Measurements from ENCODE around the gene KEL.

The KEL gene

DNA sequence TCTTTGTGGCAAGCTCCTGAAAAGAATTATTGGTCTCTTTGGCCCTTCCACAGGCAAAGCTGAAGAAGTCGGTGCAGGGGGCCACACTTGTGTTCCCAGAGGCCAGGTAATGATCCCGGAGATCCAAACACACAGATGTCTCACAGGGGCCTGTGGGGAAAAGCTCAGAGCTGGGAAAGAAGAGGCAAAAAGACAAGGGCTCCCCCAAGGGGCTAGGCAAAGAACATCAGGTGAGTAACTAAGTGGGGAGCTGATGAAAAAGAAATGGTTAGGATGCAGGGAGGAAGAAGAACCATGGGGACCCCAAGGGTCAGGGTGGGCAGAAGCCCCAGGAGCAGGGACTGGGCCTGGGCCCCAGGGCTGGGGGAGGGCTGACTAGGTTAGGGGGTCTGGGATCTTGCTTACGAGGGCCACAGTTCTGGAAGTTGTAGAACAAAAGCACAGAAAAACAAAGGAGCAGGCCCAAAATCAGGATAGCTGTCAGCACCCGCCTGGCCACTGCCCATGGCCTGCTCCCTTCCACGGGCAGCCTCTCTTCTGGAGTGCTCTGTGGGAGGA, 1.1 kb downstream of the KEL start:
- DNase-seq (ENCODE audit: low spot score) = no peak

DNA sequence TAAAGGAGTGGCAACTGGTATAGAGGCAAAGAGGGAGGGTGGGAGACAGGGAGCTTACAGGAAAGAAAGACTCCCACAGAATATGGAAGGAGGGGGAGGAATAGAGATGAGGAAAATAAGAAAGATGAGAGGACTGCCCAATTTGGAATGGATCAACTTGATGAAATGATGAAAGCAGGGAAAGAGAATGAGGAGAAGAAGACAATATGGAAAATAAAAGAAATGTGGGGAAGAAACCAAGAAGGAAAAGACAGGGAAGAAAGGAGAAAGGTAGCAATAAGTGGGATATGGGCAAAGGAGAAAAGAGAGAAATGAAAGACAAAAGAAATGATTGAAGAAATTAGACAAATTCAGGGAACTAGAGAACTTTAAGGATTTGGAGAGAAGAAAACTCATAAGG, 3.0 kb downstream of the KEL start:
- DNase-seq (ENCODE audit: low spot score) = no peak

DNA sequence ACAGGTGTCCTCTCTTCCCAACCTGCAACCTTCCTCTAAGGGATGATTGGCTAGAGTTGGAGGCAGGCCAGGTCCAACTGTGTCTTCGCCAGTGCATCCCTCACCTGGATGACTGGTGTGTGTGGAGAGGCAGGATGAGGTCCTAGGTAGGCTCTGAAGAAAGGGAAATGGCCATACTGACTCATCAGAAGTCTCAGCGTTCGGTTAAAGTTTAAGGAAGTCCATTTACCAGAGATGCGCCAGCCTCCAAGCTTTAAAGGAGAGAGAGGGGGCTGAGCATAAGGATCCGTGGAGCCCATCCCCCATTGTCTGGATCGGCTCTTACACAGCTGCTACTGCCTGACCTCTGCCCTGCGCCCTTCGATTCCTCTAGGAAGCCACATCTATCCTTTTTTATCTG, 4.4 kb downstream of the KEL start:
- DNase-seq (ENCODE audit: low spot score) = no peak

DNA sequence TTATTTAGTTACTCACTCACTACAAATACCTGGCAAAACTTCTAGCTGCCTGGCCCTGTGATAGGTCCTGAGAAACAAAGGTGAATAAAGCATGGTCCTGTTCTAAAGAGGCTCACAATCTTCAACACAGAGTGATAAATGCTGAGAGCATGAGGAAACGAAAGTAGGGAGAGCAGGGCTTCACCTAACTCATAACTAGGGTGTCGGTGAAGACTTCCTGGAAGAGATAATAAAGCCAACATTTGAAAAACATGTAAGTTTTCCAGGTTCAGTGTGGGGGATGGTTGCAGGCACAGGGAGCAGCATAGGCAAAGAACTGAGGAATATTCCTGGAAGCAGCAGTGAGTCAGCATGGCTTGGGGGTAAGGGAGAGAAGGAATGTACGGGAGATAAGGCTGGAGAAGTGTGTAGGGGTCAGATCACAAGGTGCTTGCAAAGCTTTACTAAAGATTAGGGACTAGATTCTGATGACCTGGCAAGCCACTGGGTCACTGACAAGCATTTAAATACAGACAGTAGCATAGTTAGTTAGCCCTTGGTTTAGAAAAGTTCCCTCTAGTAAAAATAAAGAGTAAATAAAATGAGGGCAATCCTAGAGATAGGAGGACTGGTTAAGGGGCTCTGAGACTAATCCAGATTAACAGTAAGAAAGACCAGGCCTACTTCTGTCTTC, 5.1 kb downstream of the KEL start:
- DNase-seq (ENCODE audit: low spot score) = no peak

DNA sequence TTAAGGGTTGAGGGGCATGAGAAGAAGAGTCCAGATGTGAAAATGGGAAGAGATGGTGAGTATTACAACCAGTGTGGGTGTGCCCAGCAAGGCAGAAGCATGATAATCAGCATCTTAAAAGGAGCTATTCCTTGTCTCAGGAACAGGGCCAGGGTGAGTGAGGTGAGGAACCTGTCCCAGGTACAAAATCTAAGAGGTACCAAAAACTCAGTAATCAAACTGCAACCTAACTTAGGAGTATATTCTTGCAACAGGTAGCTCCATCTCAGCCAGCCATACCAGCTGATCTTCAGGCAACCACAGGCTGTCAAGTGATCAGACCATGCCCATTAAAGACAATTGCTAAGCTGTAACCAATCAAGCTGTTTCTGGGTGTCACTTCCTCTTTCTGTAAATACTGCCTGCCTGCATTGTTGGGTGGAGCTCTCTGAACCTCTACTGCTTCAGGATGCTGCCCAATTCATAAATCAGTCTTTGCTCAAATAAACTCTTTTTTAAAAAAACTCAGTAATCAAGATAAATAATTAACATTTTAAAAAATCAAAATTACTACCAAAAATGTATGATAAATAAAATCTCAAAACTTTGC, 7.4 kb downstream of the KEL start:
- DNase-seq (ENCODE audit: low spot score) = no peak

DNA sequence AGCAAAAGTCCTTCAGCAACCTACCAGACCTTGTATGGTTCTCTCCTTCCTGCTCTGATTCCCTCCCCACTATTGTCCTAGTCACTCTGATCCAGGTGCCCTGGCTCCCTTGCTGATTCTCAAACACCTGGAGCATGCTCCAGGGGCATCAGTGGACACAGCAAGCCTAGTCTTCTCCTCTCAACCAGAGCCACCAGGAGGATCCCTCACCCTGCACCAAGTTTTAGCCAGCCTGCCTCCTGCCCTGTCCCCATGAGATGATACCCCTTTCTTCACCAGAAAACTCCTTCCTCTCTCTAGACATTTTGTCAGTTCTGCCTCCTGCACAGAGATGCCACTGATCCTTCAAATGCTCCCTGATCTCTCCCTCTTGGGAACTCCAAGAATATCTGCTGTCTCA, 11.9 kb downstream of the KEL start:
- no peak for DNase-seq (ENCODE audit: low spot score)

DNA sequence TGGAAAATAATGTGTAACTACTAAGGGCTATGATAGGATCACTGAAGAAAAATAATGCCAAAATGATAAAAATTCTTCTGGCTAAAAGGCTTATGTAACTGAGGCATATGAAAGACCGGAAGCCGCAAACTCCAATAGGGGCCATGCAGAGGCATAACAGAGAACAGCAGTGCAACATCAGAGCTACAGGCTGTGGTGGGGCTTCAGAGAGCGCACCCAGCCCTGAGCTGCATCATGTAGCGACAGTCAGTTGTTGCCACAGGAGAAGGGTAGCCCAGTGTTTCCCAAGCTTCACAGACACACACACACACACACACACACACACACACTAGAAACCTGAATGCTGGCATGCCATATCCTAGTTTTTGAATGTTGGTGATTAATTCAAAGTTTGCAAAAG, 13.6 kb downstream of the KEL start:
- no peak for DNase-seq (ENCODE audit: low spot score)

DNA sequence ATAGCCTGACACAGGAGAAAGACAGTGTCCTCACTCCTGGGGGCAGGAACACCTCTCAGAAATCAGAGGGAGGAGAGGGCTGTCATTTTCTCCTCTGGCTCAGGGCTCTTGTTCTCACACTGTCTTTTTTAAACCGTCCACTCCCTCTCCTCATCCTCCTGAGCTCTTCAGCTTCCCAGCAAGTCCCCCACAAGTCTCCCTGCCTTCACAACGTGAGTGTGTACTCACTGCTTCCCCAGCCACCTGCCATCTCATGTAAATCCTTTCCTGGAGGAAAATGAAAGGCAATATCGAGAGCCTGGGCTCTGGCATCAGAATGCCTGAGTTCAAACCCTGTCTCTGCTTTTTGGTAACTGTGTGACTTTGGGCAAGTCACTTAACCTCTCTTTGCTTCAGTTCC, 17.2 kb downstream of the KEL start:
- DNase-seq (ENCODE audit: low spot score) = no peak

DNA sequence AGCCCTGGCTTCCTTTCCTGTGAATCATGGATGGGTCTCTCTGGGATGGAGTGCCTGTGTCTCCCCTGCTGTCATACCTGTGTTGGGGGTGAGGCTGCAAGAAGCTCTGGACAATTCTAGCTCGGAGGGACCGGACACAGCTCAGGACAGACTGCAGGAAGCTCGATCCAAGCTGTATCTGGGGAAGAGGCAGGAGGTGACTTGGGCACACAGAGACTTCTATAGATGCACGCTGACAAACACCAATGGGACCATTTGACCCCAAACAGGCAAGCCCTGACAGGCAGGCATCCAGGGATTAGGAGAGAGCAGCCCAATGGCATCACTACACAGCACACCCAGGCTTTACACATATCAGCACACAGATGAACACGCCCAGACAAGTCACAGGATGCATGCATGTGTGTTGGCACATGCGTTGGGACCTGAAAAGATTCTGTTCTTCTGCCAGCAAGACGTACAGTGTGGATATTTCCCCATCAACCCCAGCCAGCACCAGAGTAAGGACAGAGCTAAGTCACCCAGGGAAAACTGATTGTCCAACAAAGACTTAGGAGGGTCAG, 18.4 kb downstream of the KEL start:
- no peak for DNase-seq (ENCODE audit: low spot score)

DNA sequence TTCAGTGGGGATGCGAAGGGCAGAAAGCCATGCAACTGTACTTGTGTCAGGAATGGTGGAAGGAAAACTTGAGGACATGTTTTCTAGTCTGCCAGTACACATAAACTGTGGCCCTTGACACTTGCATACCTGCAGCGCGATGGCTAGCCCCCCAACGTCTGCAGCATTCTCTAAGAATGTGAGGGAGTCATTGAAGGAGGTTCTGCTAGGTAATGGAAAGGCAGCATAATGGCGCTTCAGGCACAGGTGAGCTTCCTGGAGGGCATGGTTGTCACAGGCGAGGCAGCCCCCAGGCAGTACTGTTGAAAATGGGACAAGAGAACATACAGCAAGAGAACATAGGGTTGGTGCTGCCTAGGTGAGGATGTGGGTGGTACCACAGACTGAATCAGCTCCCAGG, 19.4 kb downstream of the KEL start:
- DNase-seq (ENCODE audit: low spot score) = no peak

DNA sequence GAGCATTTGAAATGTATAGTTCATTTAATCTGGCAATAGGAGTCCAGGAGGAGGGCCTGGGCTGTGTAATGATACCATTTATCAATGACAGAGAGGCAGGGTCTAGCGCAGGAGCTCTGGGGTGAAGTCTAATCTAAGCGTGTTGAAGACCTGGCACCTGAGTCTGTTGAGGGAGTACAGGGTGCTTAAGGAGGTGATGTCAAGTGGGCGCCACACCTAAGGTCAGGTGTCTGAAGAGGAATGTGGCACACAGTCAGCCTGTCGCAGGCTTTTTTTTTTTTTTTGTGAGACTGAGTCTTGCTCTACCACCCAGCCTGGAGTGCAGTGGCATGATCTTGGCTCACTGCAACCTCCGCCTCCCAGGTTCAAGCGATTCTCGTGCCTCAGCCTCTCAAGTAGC, 20.6 kb downstream of the KEL start:
- DNase-seq (ENCODE audit: low spot score) = no peak

DNA sequence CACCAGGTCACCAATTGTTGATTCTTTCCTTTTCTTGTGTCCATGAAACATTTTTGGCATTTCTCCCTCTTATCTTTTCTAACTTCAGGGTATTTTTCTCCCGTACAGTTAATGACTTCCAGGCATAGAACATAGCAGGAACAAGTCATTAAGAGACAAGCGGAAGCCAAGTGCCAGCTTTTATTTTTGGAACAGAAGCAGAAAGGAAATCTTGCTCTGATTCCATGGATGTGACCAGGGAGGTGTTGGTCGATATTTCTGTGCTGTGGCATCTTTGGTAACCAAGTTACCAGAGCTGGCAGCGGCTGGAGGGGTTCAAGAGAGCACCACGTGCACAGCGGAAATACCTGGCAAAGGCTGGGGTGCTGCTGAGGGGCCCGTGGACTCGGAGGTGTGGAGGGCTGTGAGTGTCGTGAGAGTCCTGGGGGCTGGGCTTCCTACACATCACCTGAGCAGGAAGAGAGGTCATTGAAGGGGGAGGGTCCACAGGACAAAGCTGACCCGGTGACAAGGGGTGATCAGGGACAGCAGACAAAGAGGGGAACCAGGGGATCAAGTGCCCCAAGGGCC, 21.1 kb downstream of the KEL start:
- no peak for DNase-seq (ENCODE audit: low spot score)

DNA sequence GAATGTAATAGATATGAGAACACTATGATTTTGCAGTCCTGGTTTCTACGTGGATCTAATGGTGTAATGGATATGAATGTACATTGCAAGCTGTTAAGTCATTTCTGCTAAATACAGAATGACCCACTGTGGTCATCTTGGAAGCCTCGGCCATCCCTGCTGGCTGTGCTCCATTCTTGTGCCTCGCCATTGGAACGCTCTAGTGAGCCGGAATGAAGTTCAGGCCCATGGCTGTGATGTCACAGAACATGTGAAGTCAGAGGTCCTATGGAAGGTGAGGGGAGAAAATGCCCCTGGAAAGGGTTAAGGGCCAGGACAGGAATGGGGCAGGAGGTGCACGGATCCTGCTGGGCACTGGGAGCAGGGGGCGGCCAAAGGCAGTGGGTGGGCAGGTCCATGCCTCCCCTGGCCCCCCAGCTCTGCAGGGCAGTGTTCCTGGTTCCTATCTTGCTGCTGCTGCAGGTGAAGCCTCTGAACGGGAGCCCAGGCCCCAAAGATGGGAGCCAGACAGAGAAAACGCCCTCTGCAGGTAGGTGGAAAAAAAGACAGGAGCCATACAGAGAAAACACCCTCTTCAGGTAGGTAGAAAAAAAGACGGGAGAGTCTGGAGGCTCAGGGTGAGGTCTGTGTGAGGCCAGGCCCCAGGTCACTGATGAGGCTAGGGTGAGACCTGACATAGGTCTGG, 22.8 kb downstream of the KEL start, which contains the start of gene LLCFC1:
Gene LLCFC1, plus strand, starts transcription at position 259 of the 685 bp plus-strand sequence. Its CDS starts 138 bp downstream, at position 397.
- no peak for DNase-seq (ENCODE audit: low spot score)

DNA sequence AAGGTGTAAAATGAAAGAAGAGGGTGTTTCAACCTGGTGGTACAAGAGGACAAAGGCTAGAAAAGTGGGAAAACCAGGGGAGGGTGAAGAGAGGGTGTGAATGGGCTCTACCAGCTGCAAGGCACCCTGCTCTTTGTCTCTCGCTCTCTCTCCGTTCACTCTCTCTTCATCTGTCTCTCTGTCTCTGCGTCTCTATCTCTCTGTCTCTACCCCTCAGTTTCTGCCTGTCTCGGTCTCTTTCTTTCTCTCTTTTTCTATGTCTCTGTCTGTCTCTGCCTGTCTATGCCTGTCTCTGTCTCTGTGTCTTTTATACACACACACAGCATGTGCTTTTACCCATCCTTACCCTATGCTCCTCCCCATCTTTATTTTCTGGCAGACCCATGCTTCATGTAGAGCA, 23.6 kb downstream of the KEL start:
- no peak for DNase-seq (ENCODE audit: low spot score)

DNA sequence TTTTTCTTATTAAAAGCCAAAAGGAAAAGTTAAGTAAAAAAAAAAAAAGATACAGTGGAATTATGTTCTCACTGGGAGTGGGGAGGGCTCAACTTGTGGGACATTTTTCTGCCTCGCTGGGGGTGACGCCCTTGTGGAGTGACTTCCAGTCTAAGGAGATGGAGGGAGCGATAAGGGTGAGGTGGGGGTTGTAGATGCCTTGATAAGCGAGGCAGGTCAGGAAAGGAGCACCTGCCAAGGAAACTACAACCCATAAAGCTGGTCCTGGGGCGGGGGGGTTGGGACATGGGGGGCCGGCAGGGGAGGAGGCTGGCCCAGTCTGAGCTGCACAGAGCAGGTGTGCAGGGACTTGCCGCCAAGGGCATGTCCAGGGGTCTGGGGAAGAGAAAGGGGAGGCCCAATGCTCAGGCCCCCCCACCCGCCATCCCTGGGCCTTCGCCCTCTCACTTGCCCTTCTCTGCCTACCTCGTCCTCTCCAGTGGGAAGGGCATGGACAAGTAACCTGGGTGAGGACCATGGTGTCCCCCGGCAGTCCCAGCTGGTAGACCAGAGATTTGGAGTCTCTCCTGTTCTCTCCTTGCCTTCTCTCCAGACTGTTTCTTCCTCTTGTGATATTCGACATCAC, 26.1 kb downstream of the KEL start:
- DNase-seq (ENCODE audit: low spot score) = no peak

DNA sequence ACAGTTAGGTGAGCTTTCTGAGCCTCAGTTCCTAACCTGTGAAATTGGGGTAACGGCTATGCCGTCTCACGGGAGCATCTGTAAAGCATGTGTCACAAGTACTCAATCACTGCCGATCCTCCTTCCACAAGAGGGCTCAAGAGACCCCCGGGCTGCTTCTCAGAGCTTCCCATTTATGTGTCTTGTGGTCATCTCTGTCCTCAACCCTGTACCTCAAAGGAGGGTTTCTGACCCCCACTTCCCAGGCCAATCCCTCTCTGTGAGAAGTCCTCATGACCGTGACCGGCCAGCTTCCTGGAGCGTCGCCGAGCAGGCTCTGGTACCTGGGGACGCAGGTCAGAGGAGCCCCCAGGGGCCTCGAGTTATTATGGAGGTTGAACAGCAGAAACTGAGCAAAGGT, 28.1 kb downstream of the KEL start:
- no peak for DNase-seq (ENCODE audit: low spot score)

DNA sequence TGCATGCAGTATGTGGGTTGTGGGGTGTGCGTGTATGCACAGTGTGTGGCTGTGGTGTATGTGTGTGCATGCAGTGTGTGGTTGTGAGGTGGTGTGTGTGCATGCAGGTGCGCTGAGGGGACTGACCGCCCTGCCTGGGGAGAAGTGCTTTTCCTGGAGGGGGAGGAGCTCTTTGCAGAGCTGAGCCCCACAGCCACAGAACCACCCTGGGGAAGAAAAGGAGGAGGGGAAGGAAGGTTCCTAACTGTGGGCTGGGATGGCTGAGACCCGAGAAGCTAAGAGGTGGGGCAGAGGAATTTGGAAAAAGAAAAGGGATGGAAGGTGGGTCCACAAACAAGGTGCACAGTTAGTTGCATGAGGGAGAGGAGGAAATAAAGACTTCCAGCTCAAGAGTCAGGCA, 28.5 kb downstream of the KEL start, which contains the start of gene TRPV5:
Gene TRPV5, minus strand, starts transcription at position 123 of the 400 bp plus-strand sequence. CDS start 287 bp downstream, outside the sequence.
- DNase-seq (ENCODE audit: low spot score) = no peak

DNA sequence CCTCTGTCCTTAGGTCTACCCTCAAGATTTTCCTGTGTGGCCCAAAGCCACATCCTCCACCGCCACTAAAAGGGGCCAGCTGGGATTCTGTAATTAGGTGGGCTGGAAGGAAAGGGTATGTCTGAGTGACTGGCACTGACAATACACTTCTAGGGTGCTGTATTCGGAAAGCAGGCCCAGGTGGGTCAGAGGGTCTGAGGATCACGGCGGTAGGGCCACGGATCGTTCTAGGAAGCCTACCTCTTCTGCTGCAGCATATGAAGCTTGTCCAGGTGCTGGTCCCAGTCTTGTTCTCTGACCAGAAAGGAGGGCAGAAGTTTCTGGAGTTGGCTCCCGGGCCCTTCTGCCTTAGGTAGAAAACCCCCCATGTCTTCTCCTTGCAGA, 29.1 kb downstream of the KEL start:
- no peak for DNase-seq (ENCODE audit: low spot score)

DNA sequence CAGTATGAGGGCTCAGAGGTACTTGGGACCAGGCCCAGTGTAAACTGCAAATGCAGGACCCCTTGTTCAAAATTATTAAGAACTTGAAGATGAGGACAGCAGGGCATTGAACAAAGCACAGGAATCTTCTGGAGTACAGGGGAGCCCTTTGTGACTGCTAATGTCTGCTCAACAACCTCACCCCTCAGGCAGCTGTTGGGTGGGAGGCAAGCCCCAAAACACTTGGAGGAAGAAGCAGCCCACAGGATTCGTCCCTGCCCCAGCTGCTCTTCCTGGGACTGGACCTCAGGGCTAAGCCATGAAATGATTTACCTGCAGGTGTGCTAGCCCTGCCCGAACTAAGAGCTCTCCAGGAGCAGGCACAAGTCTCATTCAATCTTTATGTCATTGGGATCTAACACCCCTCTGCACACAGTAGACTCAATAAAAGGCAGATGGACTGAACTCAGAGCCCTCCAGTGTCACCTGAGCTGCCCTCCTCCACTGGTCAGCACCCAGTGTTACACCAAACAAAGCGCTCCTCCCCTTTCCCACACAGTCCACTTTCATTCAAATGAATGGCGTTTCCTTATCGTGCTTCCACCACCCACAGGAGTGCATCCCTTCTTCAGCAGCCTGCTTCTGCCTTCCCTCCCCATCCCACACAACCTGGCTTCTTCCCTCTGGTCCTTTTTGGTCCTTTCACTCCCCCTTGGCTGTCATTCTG, 29.6 kb downstream of the KEL start:
- DNase-seq (ENCODE audit: low spot score) = no peak

DNA sequence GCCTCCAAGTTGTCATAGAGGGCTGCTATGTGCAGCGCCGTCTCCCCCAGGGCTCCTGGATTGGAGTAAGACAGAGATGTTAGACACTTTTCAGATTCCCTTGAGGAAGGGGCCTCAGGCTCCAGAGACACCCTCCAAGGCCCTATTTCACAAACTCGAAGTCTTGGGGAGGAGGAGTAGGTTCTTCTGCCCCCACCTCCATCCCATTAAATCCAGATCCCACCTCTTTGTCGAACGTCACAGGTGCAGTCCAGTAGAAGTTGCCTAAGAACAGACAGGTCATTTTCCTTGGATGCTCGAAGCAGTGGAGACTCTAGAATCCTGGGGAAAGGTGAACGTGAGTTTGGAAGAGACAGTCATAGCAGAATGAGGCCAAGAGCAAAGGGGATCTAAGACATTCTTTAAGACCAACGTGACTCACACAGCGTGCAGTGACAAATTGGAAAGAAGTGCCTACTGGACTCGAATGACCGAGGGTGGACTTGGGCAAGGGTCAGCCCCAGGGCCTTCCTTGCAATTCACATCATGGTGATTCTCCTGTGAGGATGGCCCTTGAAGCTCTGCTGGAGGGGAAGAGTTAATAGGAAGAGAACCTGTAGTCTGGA, 31.9 kb downstream of the KEL start:
- no peak for DNase-seq (ENCODE audit: low spot score)

DNA sequence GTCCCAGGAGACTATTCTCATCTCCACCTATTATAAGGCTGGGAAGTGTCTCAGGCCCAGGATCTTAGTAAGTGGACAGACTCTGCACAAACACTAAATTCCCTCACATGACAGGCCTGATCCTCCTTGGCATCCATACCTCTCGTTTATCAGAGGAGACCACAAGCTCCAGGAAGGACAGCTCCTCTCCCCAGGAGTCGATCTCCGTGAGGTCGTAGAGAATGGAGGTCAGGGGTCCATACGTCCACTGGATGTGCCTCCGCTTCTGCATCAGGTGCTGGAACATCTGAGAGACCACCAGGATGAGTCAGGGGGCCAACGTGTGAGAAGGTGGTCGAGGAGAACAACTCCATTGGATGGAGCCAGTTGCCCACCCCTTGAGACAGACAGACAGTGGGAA, 34.2 kb downstream of the KEL start:
- DNase-seq (ENCODE audit: low spot score) = no peak

All from CD4-positive, alpha-beta T cell treated with Interleukin-15 for 4 hours (primary cell).